ENCODE results near the gene TECTA.

GRCh38 chr11:121095561-121095960 lies 5.5 kb upstream of the TECTA start:
- TF ChIP-seq CTCF (IDR thresholded peaks at IDR 0.05): no peak
- no peak for TF ChIP-seq POLR2A (IDR thresholded peaks at IDR 0.05)
